Activated CD4-positive, alpha-beta memory T cell treated with anti-CD3 and anti-CD28 coated beads, Interleukin-2, amount 10 ng/mL, durations not matched to agents 7 days and 5 days (primary cell): ENCODE measurements around the gene PREX1. TPM values are rescaled to one million over a fixed set of nuclear protein-coding genes. Genes with fewer than 3 reads are reported as not detected.

Source experiments
- CTCF ChIA-PET: fragments of 350-600 bp; sonication (Branson Sonifier 250); formaldehyde crosslinking; loops from one replicate; lab custom pipeline; 2021; ENCODE audit warnings: antibody characterized with exemption, inconsistent platforms; lab: Charles Lee
- POLR2A ChIA-PET: fragments of 350-600 bp; sonication (Branson Sonifier 250); formaldehyde crosslinking; loops from one replicate; lab custom pipeline; 2021; ENCODE audit warnings: antibody characterized with exemption; lab: Charles Lee
- DNase-seq: peaks from one replicate; pipeline ENCODE4 v3.0.0-alpha.2; 2020
- H3K27ac Mint-ChIP-seq: one replicate; pipeline ENCODE4 v1.8.0; 2021; ENCODE audit warnings: mild to moderate bottlenecking, mixed read lengths
- H3K27me3 Mint-ChIP-seq: one replicate; pipeline ENCODE4 v1.8.0; 2021; ENCODE audit warnings: mixed read lengths
- H3K36me3 Mint-ChIP-seq: one replicate; pipeline ENCODE4 v1.8.0; 2021; ENCODE audit warnings: low read depth, mixed read lengths
- H3K4me1 Mint-ChIP-seq: one replicate; pipeline ENCODE4 v1.8.0; 2021; ENCODE audit warnings: mixed read lengths
- H3K4me3 Mint-ChIP-seq: one replicate; pipeline ENCODE4 v1.8.0; 2021; ENCODE audit warnings: mild to moderate bottlenecking, mixed read lengths
- H3K9me3 Mint-ChIP-seq: one replicate; pipeline ENCODE4 v1.8.0; 2021; ENCODE audit warnings: mixed read lengths
- total RNA-seq, 2 experiments: library from RNA; stranded (reverse); gene quantifications; one replicate each; pipeline ENCODE4 v1.2.3, GENCODE V29; 2021

Gene PREX1
- total RNA-seq, 2 experiments from 2014 or later = 158 to 160 TPM

- no peak overlapping the region for H3K27ac Mint-ChIP-seq
- H3K4me1 Mint-ChIP-seq = peaks cover 59% of the 10 kb centered on the region
- peaks cover 58% of the 10 kb centered on the region for H3K36me3 Mint-ChIP-seq
- no peak overlapping the region for H3K4me3 Mint-ChIP-seq
- peaks cover 8% of the 10 kb centered on the region for H3K9me3 Mint-ChIP-seq
- ChIA-PET CTCF (no interaction called here), POLR2A (no interaction called here)
- DNase-seq = no peak
- no peaks in the 10 kb centered on the region for H3K27me3 Mint-ChIP-seq
Observed at GRCh38 chr20:48802647-48803046, 25.2 kb downstream of the PREX1 start.

DNA sequence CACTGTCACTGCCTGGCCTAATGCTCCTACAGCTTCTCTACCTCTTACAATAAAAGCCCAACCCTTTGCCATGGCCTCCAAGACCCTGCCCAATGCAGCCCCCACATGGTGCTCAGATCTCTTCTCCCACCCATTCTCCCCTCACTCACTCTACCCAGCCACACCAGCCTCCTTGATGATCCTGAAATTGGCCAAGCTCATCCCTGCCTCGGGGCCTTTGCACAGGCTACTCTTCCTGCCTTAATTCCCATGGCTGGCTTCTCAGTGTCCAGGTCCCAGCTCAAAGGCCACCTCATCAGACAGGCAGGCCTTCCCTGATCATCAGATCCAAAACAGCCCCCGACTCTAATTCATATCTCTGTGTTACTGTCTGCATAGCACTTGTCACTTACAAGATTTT, 25.6 kb downstream of the PREX1 start:
- POLR2A ChIA-PET = interaction anchor here (1.6 kb wide), 1 partner anchor 17 kb away, joined by 5 read pairs; no protein-coding TSS in a partner anchor
- Mint-ChIP-seq H3K36me3 (peaks cover 53% of the 10 kb centered on the region), H3K4me3 (no peak overlapping the region), H3K4me1 (peaks cover 59% of the 10 kb centered on the region), H3K27me3 (no peaks in the 10 kb centered on the region), H3K27ac (peak overlapping the region; percentile 3), H3K9me3 (peaks cover 7% of the 10 kb centered on the region)
- CTCF ChIA-PET = interaction anchor here (1.3 kb wide), 1 partner anchor 103 kb away, joined by 5 read pairs; no protein-coding TSS in a partner anchor
- no peak for DNase-seq

- Mint-ChIP-seq H3K4me3 (no peak overlapping the region), H3K36me3 (peaks cover 43% of the 10 kb centered on the region), H3K9me3 (no peaks in the 10 kb centered on the region), H3K27me3 (no peaks in the 10 kb centered on the region), H3K4me1 (peaks cover 53% of the 10 kb centered on the region), H3K27ac (no peak overlapping the region)
- DNase-seq = no peak
- ChIA-PET CTCF (interaction anchor here (1.3 kb wide), 1 partner anchor 104 kb away, joined by 5 read pairs; no protein-coding TSS in a partner anchor), POLR2A (interaction anchor here (0.7 to 1.6 kb wide), 3 partner anchors 16 to 21 kb away, joined by 3 to 5 read pairs (median 3); no protein-coding TSS in a partner anchor)
Observed at GRCh38 chr20:48801197-48801596, 26.6 kb downstream of the PREX1 start.

- ChIA-PET POLR2A (interaction anchor here (1.9 kb wide), 1 partner anchor 19 kb away, joined by 5 read pairs; no protein-coding TSS in a partner anchor), CTCF (no interaction called here)
- peaks cover 56% of the 10 kb centered on the region for H3K4me1 Mint-ChIP-seq
- H3K36me3 Mint-ChIP-seq = peaks cover 40% of the 10 kb centered on the region
- H3K27ac Mint-ChIP-seq = no peak overlapping the region
- no peak for DNase-seq
- no peak overlapping the region for H3K4me3 Mint-ChIP-seq
- no peaks in the 10 kb centered on the region for H3K27me3 Mint-ChIP-seq
- H3K9me3 Mint-ChIP-seq = no peaks in the 10 kb centered on the region
Observed at GRCh38 chr20:48800177-48800576, 27.6 kb downstream of the PREX1 start.

DNA sequence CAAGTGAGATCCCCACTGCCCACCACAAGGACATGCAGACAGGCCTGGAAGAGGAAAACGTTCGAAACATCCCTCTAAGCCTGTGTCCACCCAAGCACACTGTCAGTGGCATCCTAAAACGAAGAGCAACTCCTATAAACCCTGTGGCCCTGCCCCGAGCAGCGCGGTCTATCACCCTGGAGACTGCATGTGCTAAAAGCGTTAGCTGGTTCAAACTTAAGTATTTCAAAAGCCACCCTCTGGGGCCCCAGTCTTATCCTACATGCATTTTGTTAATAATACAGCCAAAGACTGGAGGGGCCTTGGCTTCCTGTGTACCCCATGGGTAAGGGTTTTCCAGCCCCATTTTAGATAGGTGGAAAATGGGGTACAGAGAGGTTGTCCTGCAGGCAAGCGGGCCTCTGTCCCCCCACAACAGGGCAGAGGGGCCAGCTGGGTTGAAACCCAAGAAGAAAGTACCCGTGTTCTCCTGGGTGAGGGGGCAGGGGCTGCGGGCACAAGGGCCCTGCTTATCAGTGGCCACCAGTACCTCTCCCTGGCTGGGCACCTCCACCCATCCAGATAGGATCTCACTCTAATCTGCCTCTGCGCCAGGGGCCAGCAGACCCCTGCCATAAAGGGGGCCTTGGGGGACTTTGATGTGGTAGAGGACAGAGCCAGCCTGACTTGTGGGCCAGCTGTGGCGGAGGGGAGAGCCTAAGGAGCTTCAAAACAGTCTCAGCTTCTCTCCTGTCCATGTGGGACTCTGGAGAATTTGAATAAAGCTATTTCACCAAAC, 28.3 kb downstream of the PREX1 start:
- POLR2A ChIA-PET = interaction anchor here (1.9 kb wide), 1 partner anchor 18 kb away, joined by 5 read pairs; no protein-coding TSS in a partner anchor
- peaks cover 57% of the 10 kb centered on the region for H3K4me1 Mint-ChIP-seq
- no peaks in the 10 kb centered on the region for H3K27me3 Mint-ChIP-seq

GRCh38 chr20:48797850-48798747, 29.7 kb downstream of the PREX1 start:
- no peak overlapping the region for H3K27ac Mint-ChIP-seq

More for the DNA sequence above, 28.3 kb downstream of the PREX1 start:
- Mint-ChIP-seq H3K9me3 (no peaks in the 10 kb centered on the region), H3K27ac (no peak overlapping the region), H3K36me3 (peaks cover 34% of the 10 kb centered on the region), H3K4me3 (no peak overlapping the region)
- no peak for DNase-seq
- CTCF ChIA-PET = interaction anchor here (1.4 kb wide), 1 partner anchor 9 kb away, joined by 3 read pairs; no protein-coding TSS in a partner anchor

GRCh38 chr20:48797275-48797825, 30.4 kb downstream of the PREX1 start:
- no peak overlapping the region for H3K27ac Mint-ChIP-seq
- no peak overlapping the region for H3K4me3 Mint-ChIP-seq
- no peak for DNase-seq
- ChIA-PET CTCF (no interaction called here), POLR2A (interaction anchor here (1.2 to 1.3 kb wide), 2 partner anchors 9 to 81 kb away, joined by 3 to 5 read pairs; no protein-coding TSS in a partner anchor)
- H3K9me3 Mint-ChIP-seq = no peaks in the 10 kb centered on the region
- peaks cover 34% of the 10 kb centered on the region for H3K36me3 Mint-ChIP-seq
- no peaks in the 10 kb centered on the region for H3K27me3 Mint-ChIP-seq
- peaks cover 47% of the 10 kb centered on the region for H3K4me1 Mint-ChIP-seq

More at GRCh38 chr20:48797850-48798747, 29.7 kb downstream of the PREX1 start:
- no peaks in the 10 kb centered on the region for H3K9me3 Mint-ChIP-seq
- no peak for DNase-seq
- CTCF ChIA-PET = interaction anchor here (1.4 kb wide), 1 partner anchor 8 kb away, joined by 3 read pairs; no protein-coding TSS in a partner anchor
- POLR2A ChIA-PET = interaction anchor here (1.2 kb wide), 1 partner anchor 82 kb away, joined by 3 read pairs; no protein-coding TSS in a partner anchor
- H3K4me3 Mint-ChIP-seq = no peak overlapping the region
- H3K27me3 Mint-ChIP-seq = no peaks in the 10 kb centered on the region
- H3K36me3 Mint-ChIP-seq = peaks cover 27% of the 10 kb centered on the region
- peaks cover 51% of the 10 kb centered on the region for H3K4me1 Mint-ChIP-seq

- H3K4me3 Mint-ChIP-seq = no peak overlapping the region
- no peak for DNase-seq
- no peak overlapping the region for H3K27ac Mint-ChIP-seq
- no peaks in the 10 kb centered on the region for H3K9me3 Mint-ChIP-seq
- H3K36me3 Mint-ChIP-seq = peaks cover 23% of the 10 kb centered on the region
- POLR2A ChIA-PET = no interaction called here
- CTCF ChIA-PET = no interaction called here
- no peaks in the 10 kb centered on the region for H3K27me3 Mint-ChIP-seq
- H3K4me1 Mint-ChIP-seq = peaks cover 44% of the 10 kb centered on the region
Observed at GRCh38 chr20:48795732-48796131, 32.1 kb downstream of the PREX1 start.

DNA sequence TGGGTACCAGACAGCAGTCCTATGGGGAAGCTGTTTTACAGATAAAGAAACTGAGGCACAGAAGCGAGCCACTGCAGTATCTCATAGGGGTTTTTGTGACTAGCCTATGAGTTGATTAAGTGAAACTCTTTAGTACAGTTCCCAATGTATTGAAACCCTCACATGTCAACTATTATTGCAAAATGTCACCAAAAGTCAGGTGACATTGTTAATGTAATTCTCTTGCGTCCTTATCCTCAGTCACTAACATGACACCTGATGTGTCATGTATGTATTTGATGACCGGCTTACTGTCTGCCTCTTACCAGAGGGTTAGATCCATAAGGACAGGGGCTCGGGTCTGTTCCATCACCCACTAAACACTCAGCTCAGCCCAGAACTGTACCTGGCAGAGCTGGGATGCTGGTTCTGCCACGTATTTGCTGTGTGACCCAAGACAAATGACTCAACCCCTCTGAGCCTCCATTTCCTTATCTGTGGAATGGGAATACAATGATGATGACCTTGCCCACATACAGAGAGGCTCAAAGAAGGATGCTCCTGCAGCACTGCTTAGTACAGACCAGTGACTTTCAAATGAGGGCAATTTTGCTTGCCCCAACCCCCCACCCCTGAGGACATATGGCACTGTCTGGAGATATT, 32.9 kb downstream of the PREX1 start:
- ChIA-PET CTCF (no interaction called here), POLR2A (interaction anchor here (1.1 kb wide), 1 partner anchor 23 kb away, joined by 3 read pairs; no protein-coding TSS in a partner anchor)
- Mint-ChIP-seq H3K4me1 (peaks cover 50% of the 10 kb centered on the region), H3K4me3 (no peak overlapping the region), H3K9me3 (no peaks in the 10 kb centered on the region), H3K27ac (no peak overlapping the region), H3K27me3 (no peaks in the 10 kb centered on the region), H3K36me3 (peaks cover 30% of the 10 kb centered on the region)
- no peak for DNase-seq

- Mint-ChIP-seq H3K36me3 (peaks cover 36% of the 10 kb centered on the region), H3K27me3 (no peaks in the 10 kb centered on the region), H3K4me3 (no peak overlapping the region), H3K9me3 (no peaks in the 10 kb centered on the region), H3K27ac (no peak overlapping the region), H3K4me1 (peaks cover 55% of the 10 kb centered on the region)
- POLR2A ChIA-PET = interaction anchor here (1.1 kb wide), 1 partner anchor 24 kb away, joined by 3 read pairs; no protein-coding TSS in a partner anchor
- DNase-seq = no peak
- CTCF ChIA-PET = no interaction called here
Observed at GRCh38 chr20:48794360-48794759, 33.4 kb downstream of the PREX1 start.

GRCh38 chr20:48793776-48794175, 34.0 kb downstream of the PREX1 start:
- ChIA-PET POLR2A (no interaction called here), CTCF (no interaction called here)
- H3K4me3 Mint-ChIP-seq = no peak overlapping the region
- H3K27me3 Mint-ChIP-seq = no peaks in the 10 kb centered on the region
- H3K27ac Mint-ChIP-seq = no peak overlapping the region
- H3K36me3 Mint-ChIP-seq = peaks cover 41% of the 10 kb centered on the region
- peaks cover 61% of the 10 kb centered on the region for H3K4me1 Mint-ChIP-seq
- DNase-seq = no peak
- no peaks in the 10 kb centered on the region for H3K9me3 Mint-ChIP-seq

GRCh38 chr20:48791666-48792071, 36.1 kb downstream of the PREX1 start:
- Mint-ChIP-seq H3K4me3 (no peak overlapping the region), H3K36me3 (peaks cover 52% of the 10 kb centered on the region), H3K4me1 (peaks cover 65% of the 10 kb centered on the region), H3K27ac (no peak overlapping the region), H3K27me3 (no peaks in the 10 kb centered on the region), H3K9me3 (no peaks in the 10 kb centered on the region)
- DNase-seq = no peak
- CTCF ChIA-PET = no interaction called here
- POLR2A ChIA-PET = no interaction called here
